Loucy (cell line): ENCODE measurements around the gene CEP112.

Experiments used
- H2AFZ ChIP-seq: fragments of 200-600 bp; sonication (generic); 2 replicates; pipeline ENCODE4 v1.6.0; 2016; ENCODE audit warnings: antibody characterized with exemption, mild to moderate bottlenecking, low read length, moderate library complexity
- H3F3A ChIP-seq: fragments of 200-600 bp; 2 replicates; pipeline ENCODE4 v1.6.0; 2016; ENCODE audit warnings: antibody characterized with exemption, low read depth, mild to moderate bottlenecking
- H3K27me3 ChIP-seq: fragments of 200-600 bp; sonication (generic); 2 replicates; pipeline ENCODE4 v1.6.1; 2014; ENCODE audit warnings: low read length, mild to moderate bottlenecking; ENCODE audit not compliant: insufficient read depth, poor library complexity, severe bottlenecking
- H3K36me3 ChIP-seq: fragments of 200-600 bp; sonication (generic); 2 replicates; pipeline ENCODE4 v1.6.1; 2016; ENCODE audit warnings: low read length; ENCODE audit not compliant: insufficient read depth
- H3K4me1 ChIP-seq: fragments of 200-600 bp; sonication (generic); 2 replicates; pipeline ENCODE4 v1.5.1; 2014; ENCODE audit warnings: low read length, mild to moderate bottlenecking; ENCODE audit not compliant: insufficient read depth, poor library complexity, severe bottlenecking
- H3K4me2 ChIP-seq: fragments of 200-600 bp; sonication (generic); 2 replicates; pipeline ENCODE4 v1.6.0; 2014; ENCODE audit warnings: antibody characterized with exemption, low read length, low read depth, mild to moderate bottlenecking; ENCODE audit not compliant: poor library complexity, severe bottlenecking
- H3K4me3 ChIP-seq: fragments of 200-600 bp; sonication (generic); 2 replicates; pipeline ENCODE4 v1.5.1; 2014; ENCODE audit warnings: low read length, mild to moderate bottlenecking, mixed read lengths; ENCODE audit not compliant: poor library complexity, severe bottlenecking
- H3K79me2 ChIP-seq: fragments of 200-600 bp; sonication (generic); 2 replicates; pipeline ENCODE4 v1.6.1; 2014; ENCODE audit warnings: low read length; ENCODE audit not compliant: insufficient read depth
- H3K9ac ChIP-seq: fragments of 200-600 bp; sonication (generic); 2 replicates; pipeline ENCODE4 v1.6.0; 2014; ENCODE audit warnings: mild to moderate bottlenecking, low read depth, low read length, moderate library complexity; ENCODE audit not compliant: poor library complexity, severe bottlenecking
- H3K9me2 ChIP-seq: fragments of 200-600 bp; sonication (generic); replicated peaks from 2 replicates; pipeline ENCODE4 v1.6.1; 2016; ENCODE audit warnings: low read depth, low read length, mixed read lengths
- H3K9me3 ChIP-seq: fragments of 200-600 bp; sonication (generic); 2 replicates; pipeline ENCODE4 v1.6.1; 2014; ENCODE audit warnings: mild to moderate bottlenecking, antibody characterized with exemption, low read length, low read depth; ENCODE audit not compliant: insufficient read depth
- H4K20me1 ChIP-seq: fragments of 200-600 bp; sonication (generic); 2 replicates; pipeline ENCODE4 v1.6.0; 2014; ENCODE audit warnings: antibody characterized with exemption, low read length, mild to moderate bottlenecking; ENCODE audit not compliant: insufficient read depth, poor library complexity, severe bottlenecking
- CTCF ChIP-seq: fragments of 200-600 bp; sonication (generic); conservative IDR thresholded peaks from 2 replicates; pipeline ENCODE4 v1.5.1; 2014; ENCODE audit warnings: mild to moderate bottlenecking, antibody characterized with exemption, low read length
- EZH2phosphoT487 ChIP-seq: fragments of 200-600 bp; IDR thresholded peaks from 2 replicates; pipeline ENCODE4 v1.6.1; 2018; ENCODE audit warnings: antibody characterized with exemption, mild to moderate bottlenecking, moderate library complexity, borderline replicate concordance

CEP112 gene

GRCh38 chr17:65780111-65780510 is 411.8 kb downstream of the CEP112 start:
- Histone ChIP-seq H3K4me3 (no peak overlapping the region), H3K9me2 (no peaks in the 10 kb centered on the region), H3K4me1 (no peaks in the 10 kb centered on the region), H3K36me3 (no peaks in the 10 kb centered on the region), H3F3A (no peaks in the 10 kb centered on the region), H2AFZ (no peak overlapping the region), H3K79me2 (no peaks in the 10 kb centered on the region), H3K9me3 (no peaks in the 10 kb centered on the region), H3K9ac (no peak overlapping the region), H3K27me3 (no peaks in the 10 kb centered on the region), H3K4me2 (no peak overlapping the region), H4K20me1 (no peaks in the 10 kb centered on the region)
- TF ChIP-seq EZH2phosphoT487 = no peak
- TF ChIP-seq CTCF = no peak

GRCh38 chr17:65776890-65777289 is 415.0 kb downstream of the CEP112 start:
- no peaks in the 10 kb centered on the region for H3K27me3 ChIP-seq
- no peak overlapping the region for H2AFZ ChIP-seq
- no peaks in the 10 kb centered on the region for H4K20me1 ChIP-seq
- H3K9me2 ChIP-seq = no peaks in the 10 kb centered on the region
- peaks cover 7% of the 10 kb centered on the region for H3K4me1 ChIP-seq
- no peaks in the 10 kb centered on the region for H3F3A ChIP-seq
- H3K9ac ChIP-seq = no peak overlapping the region
- no peak overlapping the region for H3K4me3 ChIP-seq
- no peaks in the 10 kb centered on the region for H3K79me2 ChIP-seq
- TF ChIP-seq CTCF = no peak
- TF ChIP-seq EZH2phosphoT487 = no peak
- H3K36me3 ChIP-seq = no peaks in the 10 kb centered on the region
- H3K4me2 ChIP-seq = no peak overlapping the region
- H3K9me3 ChIP-seq = no peaks in the 10 kb centered on the region

- Histone ChIP-seq H3K27me3 (no peaks in the 10 kb centered on the region), H3K4me1 (peaks cover 7% of the 10 kb centered on the region), H3K9ac (no peak overlapping the region), H3K79me2 (no peaks in the 10 kb centered on the region), H4K20me1 (no peaks in the 10 kb centered on the region), H3F3A (no peaks in the 10 kb centered on the region), H3K4me3 (no peak overlapping the region), H3K36me3 (no peaks in the 10 kb centered on the region), H3K9me3 (no peaks in the 10 kb centered on the region), H3K9me2 (no peaks in the 10 kb centered on the region), H3K4me2 (no peak overlapping the region), H2AFZ (0 out of 2 replicates have a peak overlapping the region, but pooled peaks have one; percentile 6)
- TF ChIP-seq EZH2phosphoT487 (no peak), CTCF (no peak)
Observed at GRCh38 chr17:65774787-65775186, 417.1 kb downstream of the CEP112 start.
